OCI-LY7 (cell line): ENCODE data around the gene FAIM2.

Experiments
- CTCF ChIP-seq: fragments of 200-600 bp; sonication (generic); conservative IDR thresholded peaks from 2 replicates; pipeline ENCODE4 v1.5.1; 2014; ENCODE audit warnings: mild to moderate bottlenecking, antibody characterized with exemption, low read length, moderate library complexity, mixed read lengths
- EZH2phosphoT487 ChIP-seq: fragments of 200-600 bp; sonication (generic); IDR thresholded peaks from 2 replicates; pipeline ENCODE4 v1.6.1; 2018; ENCODE audit warnings: low read depth, borderline replicate concordance, mild to moderate bottlenecking, mixed run types, antibody characterized with exemption, low read length, moderate library complexity, mixed read lengths

- TF ChIP-seq CTCF (no peak), EZH2phosphoT487 (no peak)
Measured at GRCh38 chr12:49899921-49900320, 3.8 kb downstream of the FAIM2 start.
